Smooth muscle cell (in vitro differentiated cells): ENCODE results near the gene CLIC5. TPM values are rescaled to one million over a fixed set of nuclear protein-coding genes. Genes with fewer than 3 reads are reported as not detected.

Experiments used
- DNase-seq: peaks from one replicate; lab custom pipeline; 2025; ENCODE audit not compliant: unreplicated experiment; lab: John Stamatoyannopoulos, UW
- H2AFZ ChIP-seq: fragments of 200-600 bp; sonication (generic); 2 replicates; pipeline ENCODE4 v1.6.0; 2016; ENCODE audit warnings: antibody characterized with exemption, low read depth, mild to moderate bottlenecking
- H3F3A ChIP-seq: fragments of 200-600 bp; sonication (generic); 2 replicates; pipeline ENCODE4 v1.6.0; 2017; ENCODE audit warnings: antibody characterized with exemption, low read depth
- H3K27ac ChIP-seq: fragments of 200-600 bp; sonication (generic); 2 replicates; pipeline ENCODE4 v1.5.1; 2016; ENCODE audit warnings: low read depth, mild to moderate bottlenecking
- H3K27me3 ChIP-seq: fragments of 200-600 bp; sonication (generic); 2 replicates; pipeline ENCODE4 v1.6.1; 2016; ENCODE audit warnings: low read depth, mild to moderate bottlenecking
- H3K36me3 ChIP-seq: fragments of 200-600 bp; sonication (generic); 2 replicates; pipeline ENCODE4 v1.5.1; 2016; ENCODE audit warnings: low read depth
- H3K4me1 ChIP-seq: fragments of 200-600 bp; sonication (generic); 2 replicates; pipeline ENCODE4 v1.5.1; 2016; ENCODE audit warnings: low read depth
- H3K4me2 ChIP-seq: fragments of 200-600 bp; sonication (generic); 2 replicates; pipeline ENCODE4 v1.6.0; 2016; ENCODE audit warnings: mild to moderate bottlenecking
- H3K4me3 ChIP-seq: fragments of 200-600 bp; sonication (generic); 2 replicates; pipeline ENCODE4 v1.5.1; 2016; ENCODE audit warnings: mild to moderate bottlenecking
- H3K79me2 ChIP-seq: fragments of 200-600 bp; sonication (generic); 2 replicates; pipeline ENCODE4 v1.6.0; 2016; ENCODE audit warnings: low read depth, mild to moderate bottlenecking
- H3K9ac ChIP-seq: fragments of 200-600 bp; sonication (generic); 2 replicates; pipeline ENCODE4 v1.6.0; 2016; ENCODE audit warnings: low read depth
- H3K9me3 ChIP-seq: fragments of 200-600 bp; sonication (generic); replicated peaks from 2 replicates; pipeline ENCODE4 v1.5.1; 2016; ENCODE audit warnings: low read depth
- H4K20me1 ChIP-seq: fragments of 200-600 bp; sonication (generic); 2 replicates; pipeline ENCODE4 v1.6.0; 2016; ENCODE audit warnings: low read depth
- WGBS: methylation state at CpG from one replicate; pipeline ENCODE4 v1.1.7; 2016; ENCODE audit warnings: low lambda C conversion rate; 5-methylcytosine and 5-hydroxymethylcytosine counted together
- polyA plus RNA-seq: library from polyadenylated mRNA; unstranded; fragments of >200 nt; fragmentation: Nextera tagmentation; extraction: Ambion mirVana; gene quantifications from 2 replicates; pipeline ENCODE4 v1.2.1, GENCODE V29; 2016
- total RNA-seq: library from RNA; depleted of rRNA; stranded (reverse); fragments of >200 nt; gene quantifications from 2 replicates; pipeline ENCODE4 v1.2.3, GENCODE V29; 2014
- TF ChIP-seq, protein P1 (sequence below): fragments of 200-600 bp; sonication (generic); IDR thresholded peaks from 2 replicates; pipeline ENCODE4 v1.5.1; 2017; ENCODE audit warnings: borderline replicate concordance, mild to moderate bottlenecking, antibody characterized with exemption; ENCODE audit not compliant: insufficient read depth, poor library complexity, severe bottlenecking

Gene CLIC5
- total and polyA plus RNA-seq, 2 experiments from 2014 or later = 0.97 to 4.4 TPM

DNA sequence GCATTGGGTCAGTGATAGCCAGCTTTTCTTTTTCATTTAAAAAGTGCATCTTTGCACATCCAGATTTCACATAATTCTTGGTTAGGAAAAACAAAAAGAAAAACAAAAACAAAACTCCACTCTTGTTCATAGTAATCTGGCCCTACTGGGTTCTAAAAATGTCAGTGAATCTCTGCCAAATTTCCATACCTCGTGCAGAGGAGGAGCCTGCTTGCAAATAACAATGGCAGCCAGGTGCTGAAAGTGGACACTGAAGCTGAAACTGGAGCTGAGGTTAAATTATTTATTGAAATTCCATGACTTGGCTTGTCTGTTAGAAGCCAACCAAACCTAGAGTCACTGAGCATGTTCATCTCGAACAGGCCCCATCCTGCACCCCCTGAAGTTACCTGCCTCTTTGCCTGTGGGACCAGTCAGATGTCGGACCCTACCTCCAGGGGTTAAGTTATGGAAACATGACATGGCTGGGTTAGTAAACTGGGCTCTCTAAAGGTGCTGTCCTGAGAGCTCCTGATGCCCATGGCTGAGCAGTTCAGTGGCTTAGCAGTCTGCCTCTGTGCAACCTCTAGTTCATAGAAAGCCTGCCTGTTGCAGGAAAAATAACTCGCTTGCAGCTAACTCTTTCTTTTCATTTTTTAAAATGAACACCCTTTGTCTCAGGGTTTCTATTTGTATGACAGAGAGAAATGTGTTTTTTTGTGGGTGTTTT, 42.7 kb downstream of the CLIC5 start:
- Histone ChIP-seq H3K79me2 (no peaks in the 10 kb centered on the region), H3K27ac (no peak overlapping the region), H3K36me3 (no peaks in the 10 kb centered on the region), H4K20me1 (no peaks in the 10 kb centered on the region), H3K4me1 (no peaks in the 10 kb centered on the region), H3K27me3 (no peaks in the 10 kb centered on the region), H3K4me3 (no peak overlapping the region), H3K9me3 (peaks cover 3% of the 10 kb centered on the region), H2AFZ (no peak overlapping the region), H3K9ac (no peak overlapping the region), H3K4me2 (no peak overlapping the region), H3F3A (no peaks in the 10 kb centered on the region)
- TF ChIP-seq, protein P1, sequence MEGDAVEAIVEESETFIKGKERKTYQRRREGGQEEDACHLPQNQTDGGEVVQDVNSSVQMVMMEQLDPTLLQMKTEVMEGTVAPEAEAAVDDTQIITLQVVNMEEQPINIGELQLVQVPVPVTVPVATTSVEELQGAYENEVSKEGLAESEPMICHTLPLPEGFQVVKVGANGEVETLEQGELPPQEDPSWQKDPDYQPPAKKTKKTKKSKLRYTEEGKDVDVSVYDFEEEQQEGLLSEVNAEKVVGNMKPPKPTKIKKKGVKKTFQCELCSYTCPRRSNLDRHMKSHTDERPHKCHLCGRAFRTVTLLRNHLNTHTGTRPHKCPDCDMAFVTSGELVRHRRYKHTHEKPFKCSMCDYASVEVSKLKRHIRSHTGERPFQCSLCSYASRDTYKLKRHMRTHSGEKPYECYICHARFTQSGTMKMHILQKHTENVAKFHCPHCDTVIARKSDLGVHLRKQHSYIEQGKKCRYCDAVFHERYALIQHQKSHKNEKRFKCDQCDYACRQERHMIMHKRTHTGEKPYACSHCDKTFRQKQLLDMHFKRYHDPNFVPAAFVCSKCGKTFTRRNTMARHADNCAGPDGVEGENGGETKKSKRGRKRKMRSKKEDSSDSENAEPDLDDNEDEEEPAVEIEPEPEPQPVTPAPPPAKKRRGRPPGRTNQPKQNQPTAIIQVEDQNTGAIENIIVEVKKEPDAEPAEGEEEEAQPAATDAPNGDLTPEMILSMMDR = no peak
- DNase-seq = no peak
- WGBS = 90% methylated on average over 4 of the region's 4 CpGs

DNA sequence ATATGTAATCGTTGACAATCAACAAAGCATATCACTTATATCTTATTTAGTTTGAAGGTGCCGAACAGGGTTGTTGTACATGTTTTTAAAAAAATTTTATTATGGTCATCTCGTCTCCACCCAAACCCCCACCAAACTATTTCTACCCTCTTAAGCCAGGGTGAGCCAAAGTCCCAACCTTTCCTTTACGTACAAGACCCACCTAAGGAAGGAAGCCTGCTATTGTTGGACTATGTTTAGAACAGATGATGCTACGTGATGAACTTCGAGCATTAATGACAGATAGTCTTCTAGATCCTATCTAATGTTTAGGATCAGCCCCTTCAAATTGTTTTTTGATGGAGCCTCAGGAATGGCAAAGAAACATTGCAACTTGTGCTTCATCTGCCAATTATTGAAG, 44.4 kb downstream of the CLIC5 start:
- Histone ChIP-seq H3K79me2 (no peaks in the 10 kb centered on the region), H3K4me3 (no peak overlapping the region), H3K27ac (no peak overlapping the region), H4K20me1 (no peaks in the 10 kb centered on the region), H3K4me2 (no peak overlapping the region), H3K9me3 (peaks cover 3% of the 10 kb centered on the region), H3F3A (no peaks in the 10 kb centered on the region), H2AFZ (no peak overlapping the region), H3K36me3 (no peaks in the 10 kb centered on the region), H3K27me3 (no peaks in the 10 kb centered on the region), H3K4me1 (no peaks in the 10 kb centered on the region), H3K9ac (no peak overlapping the region)
- DNase-seq = no peak
- TF ChIP-seq, protein P1 = no peak
- 95% methylated on average over 6 of the region's 6 CpGs for WGBS

- no peak overlapping the region for H3K4me3 ChIP-seq
- H3F3A ChIP-seq = peaks cover under 1% of the 10 kb centered on the region
- WGBS = 61% methylated on average over 2 of the region's 2 CpGs
- no peaks in the 10 kb centered on the region for H3K9me3 ChIP-seq
- no peak for DNase-seq
- no peak overlapping the region for H3K9ac ChIP-seq
- H3K79me2 ChIP-seq = no peaks in the 10 kb centered on the region
- H2AFZ ChIP-seq = no peak overlapping the region
- H4K20me1 ChIP-seq = no peaks in the 10 kb centered on the region
- H3K36me3 ChIP-seq = no peaks in the 10 kb centered on the region
- no peak overlapping the region for H3K27ac ChIP-seq
- peaks cover 8% of the 10 kb centered on the region for H3K4me1 ChIP-seq
- TF ChIP-seq, protein P1 = no peak
- no peak overlapping the region for H3K4me2 ChIP-seq
- H3K27me3 ChIP-seq = no peaks in the 10 kb centered on the region
Measured at GRCh38 chr6:45970326-45970725, 45.3 kb downstream of the CLIC5 start.

- H3K4me3 ChIP-seq = no peak overlapping the region
- no peaks in the 10 kb centered on the region for H3K9me3 ChIP-seq
- H3K79me2 ChIP-seq = no peaks in the 10 kb centered on the region
- H3K27ac ChIP-seq = no peak overlapping the region
- H3K9ac ChIP-seq = no peak overlapping the region
- H4K20me1 ChIP-seq = no peaks in the 10 kb centered on the region
- no peak overlapping the region for H2AFZ ChIP-seq
- no peaks in the 10 kb centered on the region for H3K36me3 ChIP-seq
- 76% methylated on average over 2 of the region's 2 CpGs for WGBS
- DNase-seq = no peak
- H3K27me3 ChIP-seq = no peaks in the 10 kb centered on the region
- peaks cover 4% of the 10 kb centered on the region for H3F3A ChIP-seq
- TF ChIP-seq, protein P1 = no peak
- peaks cover 8% of the 10 kb centered on the region for H3K4me1 ChIP-seq
- H3K4me2 ChIP-seq = no peak overlapping the region
Measured at GRCh38 chr6:45969883-45970282, 45.8 kb downstream of the CLIC5 start.
